ENCODE results near the gene GPR25.
A peak's percentile ranks its signal among the peaks of the same experiment; 100 is the strongest.

Gene GPR25

GRCh38 chr1:200836213-200836612 lies 36.6 kb upstream of the GPR25 start:
- Histone ChIP-seq H3K9me3 (ENCODE audit: insufficient read depth, low read length) (no peaks in the 10 kb centered on the region), H3K79me2 (ENCODE audit: insufficient read depth, low read length) (no peaks in the 10 kb centered on the region)
- TF ChIP-seq EZH2phosphoT487 (conservative IDR thresholded peaks at IDR 0.05; ENCODE audit: low read length) (no peak), CTCF (IDR thresholded peaks at IDR 0.05; ENCODE audit: insufficient read depth, low read length, poor library complexity, severe bottlenecking) (no peak)

GRCh38 chr1:200837931-200838571 lies 34.7 kb upstream of the GPR25 start:
- H3K4me3 ChIP-seq (ENCODE audit: insufficient read depth, low read length, poor library complexity, severe bottlenecking): no peak overlapping the region
- no peak overlapping the region for H3K9ac ChIP-seq (ENCODE audit: low read length)

More at GRCh38 chr1:200836213-200836612, 36.6 kb upstream of the GPR25 start:
- Histone ChIP-seq H3K4me2 (ENCODE audit: low read depth, low read length, poor library complexity, severe bottlenecking) (no peak overlapping the region), H3F3A (ENCODE audit: insufficient read depth) (no peaks in the 10 kb centered on the region), H4K20me1 (ENCODE audit: low read depth, low read length) (no peaks in the 10 kb centered on the region), H2AFZ (ENCODE audit: low read depth, low read length, severe bottlenecking) (no peak overlapping the region), H3K27ac (ENCODE audit: low read depth, low read length) (no peak overlapping the region), H3K36me3 (ENCODE audit: low read length) (no peaks in the 10 kb centered on the region), H3K4me3 (ENCODE audit: insufficient read depth, low read length, poor library complexity, severe bottlenecking) (no peak overlapping the region), H3K27me3 (ENCODE audit: low read length) (no peaks in the 10 kb centered on the region), H3K9me2 (replicated peaks; ENCODE audit: insufficient read depth, low read length) (no peaks in the 10 kb centered on the region), H3K9ac (ENCODE audit: low read length) (no peak overlapping the region)

GRCh38 chr1:200838676-200839445 lies 33.9 kb upstream of the GPR25 start:
- no peak overlapping the region for H3K4me2 ChIP-seq (ENCODE audit: low read depth, low read length, poor library complexity, severe bottlenecking)
- no peaks in the 10 kb centered on the region for H3K9me3 ChIP-seq (ENCODE audit: insufficient read depth, low read length)
- H3K27ac ChIP-seq (ENCODE audit: low read depth, low read length): no peak overlapping the region
- H3K27me3 ChIP-seq (ENCODE audit: low read length): no peaks in the 10 kb centered on the region
- H2AFZ ChIP-seq (ENCODE audit: low read depth, low read length, severe bottlenecking): no peak overlapping the region
- no peaks in the 10 kb centered on the region for H3F3A ChIP-seq (ENCODE audit: insufficient read depth)
- H4K20me1 ChIP-seq (ENCODE audit: low read depth, low read length): no peaks in the 10 kb centered on the region
- H3K9me2 ChIP-seq (replicated peaks; ENCODE audit: insufficient read depth, low read length): no peaks in the 10 kb centered on the region
- no peak for TF ChIP-seq EZH2phosphoT487 (conservative IDR thresholded peaks at IDR 0.05; ENCODE audit: low read length)
- no peak for TF ChIP-seq CTCF (IDR thresholded peaks at IDR 0.05; ENCODE audit: insufficient read depth, low read length, poor library complexity, severe bottlenecking)
- no peak overlapping the region for H3K9ac ChIP-seq (ENCODE audit: low read length)
- H3K36me3 ChIP-seq (ENCODE audit: low read length): no peaks in the 10 kb centered on the region
- no peak overlapping the region for H3K4me3 ChIP-seq (ENCODE audit: insufficient read depth, low read length, poor library complexity, severe bottlenecking)
- no peaks in the 10 kb centered on the region for H3K79me2 ChIP-seq (ENCODE audit: insufficient read depth, low read length)

More at GRCh38 chr1:200837931-200838571, 34.7 kb upstream of the GPR25 start:
- TF ChIP-seq CTCF (IDR thresholded peaks at IDR 0.05; ENCODE audit: insufficient read depth, low read length, poor library complexity, severe bottlenecking): peak; percentile 40
- TF ChIP-seq EZH2phosphoT487 (conservative IDR thresholded peaks at IDR 0.05; ENCODE audit: low read length): no peak
- no peak overlapping the region for H3K27ac ChIP-seq (ENCODE audit: low read depth, low read length)
- no peaks in the 10 kb centered on the region for H4K20me1 ChIP-seq (ENCODE audit: low read depth, low read length)
- H3K9me3 ChIP-seq (ENCODE audit: insufficient read depth, low read length): no peaks in the 10 kb centered on the region
- H2AFZ ChIP-seq (ENCODE audit: low read depth, low read length, severe bottlenecking): no peak overlapping the region
- no peaks in the 10 kb centered on the region for H3K79me2 ChIP-seq (ENCODE audit: insufficient read depth, low read length)
- H3F3A ChIP-seq (ENCODE audit: insufficient read depth): no peaks in the 10 kb centered on the region
- no peaks in the 10 kb centered on the region for H3K27me3 ChIP-seq (ENCODE audit: low read length)
- H3K4me2 ChIP-seq (ENCODE audit: low read depth, low read length, poor library complexity, severe bottlenecking): no peak overlapping the region
- H3K36me3 ChIP-seq (ENCODE audit: low read length): no peaks in the 10 kb centered on the region
- H3K9me2 ChIP-seq (replicated peaks; ENCODE audit: insufficient read depth, low read length): no peaks in the 10 kb centered on the region

Measured in SU-DHL-6 (cell line).